ENCODE measurements around the gene DNAH17.
A peak's percentile ranks its signal among the peaks of the same experiment; 100 is the strongest.

Gene DNAH17

DNA sequence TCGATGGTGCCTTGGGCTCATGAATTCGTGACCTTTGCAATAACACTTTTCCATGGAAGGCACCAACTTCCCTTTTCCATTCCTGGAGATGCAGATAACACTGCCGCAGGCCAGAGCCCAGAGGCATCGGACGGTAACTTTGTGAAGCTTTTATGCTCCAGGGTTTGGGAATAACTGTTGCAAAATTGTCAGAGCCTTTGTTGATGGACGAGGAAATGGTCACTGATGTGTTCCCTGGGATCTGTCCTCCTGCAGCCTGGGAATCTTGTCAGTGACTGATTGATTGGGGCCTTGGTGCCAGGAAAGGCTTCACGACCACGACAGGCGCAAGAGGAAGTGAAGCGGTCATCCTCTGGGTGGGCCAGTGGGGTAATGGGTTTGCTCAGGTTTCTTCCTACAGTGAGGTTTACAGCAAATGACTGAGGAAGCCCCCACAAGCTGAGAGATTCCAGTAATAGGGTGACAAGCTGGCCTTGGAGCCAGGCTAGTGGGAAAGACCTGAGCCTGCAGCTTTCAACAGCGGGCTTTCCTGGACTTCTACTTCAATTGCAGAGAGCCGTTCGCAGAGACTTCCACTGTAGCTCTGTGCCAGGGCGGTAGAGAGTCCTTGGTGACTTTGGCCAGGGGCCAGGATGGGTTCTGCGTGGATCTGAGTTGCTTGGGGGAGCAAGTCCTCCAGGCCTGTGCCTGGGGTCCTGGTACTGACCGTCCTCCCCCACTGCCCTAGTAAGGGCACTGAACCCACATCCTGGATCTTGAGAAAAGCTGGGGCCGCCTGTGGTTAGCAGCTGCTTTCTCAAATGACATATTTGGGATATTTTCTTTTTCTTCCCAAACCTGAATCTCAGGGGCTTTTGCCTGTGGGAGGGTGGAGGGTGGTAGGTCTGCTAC, 161.1 kb downstream of the DNAH17 start:
- DNase-seq (ENCODE audit: low spot score) (no peak), FAIRE-seq (no peak)

GRCh38 chr17:78414178-78415162, 162.7 kb downstream of the DNAH17 start:
- no peak for DNase-seq (ENCODE audit: low spot score)
- FAIRE-seq: no peak

- DNase-seq (ENCODE audit: low spot score) (peak; percentile 32), FAIRE-seq (no peak)
These were observed 164.8 kb downstream of the DNAH17 start for GRCh38 chr17:78412403-78412802.

DNA sequence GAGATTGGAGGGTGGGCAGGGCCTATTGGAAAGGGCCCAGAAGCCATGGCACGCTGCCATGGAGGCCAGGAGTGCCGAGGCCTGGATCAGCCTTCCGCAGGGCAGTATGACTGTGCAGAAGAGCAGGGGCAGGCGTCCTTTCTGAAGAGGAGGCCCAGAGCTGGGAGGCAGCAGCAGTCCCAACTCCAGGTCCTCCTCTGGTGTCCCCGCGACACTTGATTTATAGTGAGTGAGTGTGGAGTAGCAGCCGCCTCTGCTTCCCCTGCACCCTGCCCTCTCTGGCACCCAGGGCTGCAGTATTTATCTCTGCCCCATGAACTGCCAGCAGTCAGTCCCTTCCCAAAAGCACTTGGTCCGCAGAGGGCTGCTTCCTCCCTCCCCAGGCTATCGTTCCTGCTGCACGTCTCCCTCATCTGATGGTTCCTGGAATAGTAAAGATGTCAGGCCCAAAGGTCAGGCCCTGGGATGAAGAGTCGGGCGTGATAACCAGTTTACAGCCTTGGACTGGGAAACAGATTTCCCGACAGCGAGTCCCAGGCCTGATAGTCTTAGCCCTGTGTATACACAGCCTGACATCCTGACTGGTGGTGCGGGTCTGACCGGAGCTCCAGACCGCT, 165.8 kb downstream of the DNAH17 start:
- no peak for DNase-seq (ENCODE audit: low spot score)
- no peak for FAIRE-seq

DNA sequence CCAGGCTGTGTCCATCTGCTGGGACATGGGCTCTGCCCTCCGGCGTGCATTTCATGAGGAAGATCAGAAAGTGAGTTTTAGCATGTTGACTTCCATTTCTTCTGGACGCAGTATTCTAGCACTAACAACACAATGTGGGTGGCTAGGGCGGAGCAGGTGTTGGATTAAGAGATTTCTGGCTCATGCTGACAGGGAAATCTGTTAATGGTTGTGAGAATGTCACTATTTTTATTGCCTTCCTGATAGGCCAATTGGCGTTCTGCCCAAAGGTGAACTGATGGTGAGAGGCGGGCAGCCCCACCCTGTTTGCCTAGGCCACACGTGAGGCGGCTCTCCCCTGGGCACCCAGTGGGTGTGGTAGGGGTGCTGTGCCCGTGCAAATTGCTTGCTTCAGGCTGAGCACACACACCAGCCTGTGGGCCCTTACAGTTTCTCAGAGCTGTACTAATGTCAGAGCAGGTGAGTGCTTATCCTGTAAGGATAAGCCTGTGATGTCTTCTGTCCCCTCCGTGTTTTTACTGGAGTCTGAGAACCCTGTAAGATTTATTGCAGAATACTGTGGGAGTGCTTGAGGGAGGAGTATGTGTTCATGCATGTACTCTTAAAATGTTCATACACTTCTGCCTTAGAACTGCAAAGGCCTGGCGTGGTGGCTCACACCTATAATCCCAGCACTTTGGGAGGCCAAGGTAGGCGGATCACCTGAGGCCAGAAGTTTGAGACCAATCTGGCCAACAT, 167.8 kb downstream of the DNAH17 start:
- FAIRE-seq (no peak), DNase-seq (ENCODE audit: low spot score) (no peak)

DNA sequence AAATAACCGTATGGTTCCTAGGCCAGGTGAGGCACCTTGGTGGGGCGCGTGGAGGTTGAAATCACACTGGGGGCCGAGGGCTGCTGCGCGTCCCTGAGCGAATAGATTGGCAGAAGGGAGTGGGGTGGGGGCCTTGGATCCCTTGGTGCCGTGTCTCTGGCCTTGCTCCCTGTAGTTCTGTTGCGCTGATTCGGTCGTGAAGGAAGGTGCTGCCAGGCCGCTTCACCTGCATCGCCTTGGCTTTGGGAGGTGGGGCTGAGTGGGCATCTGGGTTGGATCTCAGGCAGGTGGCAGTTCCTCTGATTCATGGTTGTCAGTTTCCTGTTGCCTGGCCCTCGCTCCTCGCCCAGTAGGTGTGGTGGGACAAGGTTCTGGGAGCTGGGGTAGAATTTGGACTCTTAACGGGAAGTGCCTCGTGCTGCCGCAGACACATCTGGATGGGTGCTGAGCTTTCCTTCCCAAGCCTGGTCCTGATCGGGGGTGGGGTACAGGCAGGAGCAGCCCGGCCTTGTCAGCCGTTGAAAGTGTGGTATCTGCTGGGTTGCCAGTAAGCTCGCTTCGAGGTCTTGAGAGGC, 168.6 kb downstream of the DNAH17 start:
- DNase-seq (ENCODE audit: low spot score) (no peak), FAIRE-seq (no peak)

DNA sequence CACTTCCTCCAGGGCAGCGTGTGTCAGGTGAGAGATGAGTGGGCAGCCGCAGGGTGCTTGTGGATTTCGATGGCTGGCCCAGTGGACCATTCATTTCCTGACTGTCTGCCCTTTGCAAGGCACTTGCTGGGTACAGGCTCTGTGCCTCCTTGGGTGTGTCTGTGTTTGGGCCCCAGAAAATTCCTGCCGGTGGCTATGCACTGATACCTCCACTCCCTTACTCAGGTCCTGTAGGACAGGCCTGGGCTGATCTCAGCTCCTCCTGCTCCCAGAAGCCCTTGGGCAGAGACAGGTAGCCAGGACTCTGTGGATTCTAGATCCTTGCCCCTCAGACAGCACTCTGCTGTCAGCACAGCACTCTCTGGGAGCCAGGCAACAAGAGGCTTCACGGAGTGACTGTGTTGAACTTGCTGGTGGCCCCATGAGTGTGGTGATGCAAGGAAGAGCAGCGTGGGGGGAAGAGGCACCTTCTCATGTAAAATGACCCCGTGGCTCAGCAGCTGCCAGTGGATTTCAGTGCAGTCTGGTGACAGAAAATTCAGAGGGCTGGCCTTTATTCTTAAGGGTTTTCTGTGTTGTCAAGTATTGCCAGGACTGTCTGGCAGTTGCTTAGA, 169.7 kb downstream of the DNAH17 start:
- FAIRE-seq: no peak
- no peak for DNase-seq (ENCODE audit: low spot score)

DNA sequence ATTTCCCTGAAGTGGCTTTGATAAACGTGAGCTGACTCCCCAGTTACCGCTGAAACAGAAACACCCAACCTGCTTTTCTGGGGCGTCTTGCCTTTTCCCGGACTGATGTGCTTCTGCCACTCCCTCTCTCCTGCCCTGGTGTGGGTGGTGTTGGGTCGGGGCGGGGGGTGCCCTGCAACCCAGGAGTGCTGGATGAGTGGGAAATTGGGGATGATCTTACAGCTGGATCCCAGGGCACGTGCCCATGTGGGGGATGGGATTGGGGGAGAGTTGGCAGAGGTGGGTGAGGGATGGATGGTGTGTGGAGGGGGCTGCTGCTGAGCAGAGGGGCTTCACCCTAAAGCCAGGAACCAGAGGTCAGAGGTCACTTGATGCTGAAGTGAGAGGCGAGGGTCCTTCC, 170.3 kb downstream of the DNAH17 start:
- DNase-seq (ENCODE audit: low spot score): no peak
- no peak for FAIRE-seq

- FAIRE-seq: no peak
These were observed 170.8 kb downstream of the DNAH17 start for GRCh38 chr17:78406396-78406795.

DNA sequence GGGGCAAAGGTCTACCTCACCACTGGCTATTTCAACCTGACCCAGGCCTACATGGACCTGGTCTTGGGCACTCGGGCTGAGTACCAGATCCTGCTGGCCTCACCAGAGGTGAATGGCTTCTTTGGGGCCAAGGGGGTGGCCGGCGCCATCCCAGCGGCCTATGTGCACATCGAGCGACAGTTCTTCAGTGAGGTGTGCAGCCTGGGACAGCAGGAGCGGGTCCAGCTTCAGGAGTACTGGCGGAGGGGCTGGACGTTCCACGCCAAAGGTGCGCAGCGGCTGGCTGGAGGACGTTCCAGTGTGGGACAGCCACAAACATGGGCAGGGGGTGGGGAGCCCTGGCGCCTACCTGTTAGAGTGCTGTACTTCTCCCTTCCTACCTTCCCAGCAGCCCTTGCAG, 173.4 kb downstream of the DNAH17 start:
- no peak for FAIRE-seq
- DNase-seq (ENCODE audit: low spot score): no peak

More at GRCh38 chr17:78406396-78406795, 170.8 kb downstream of the DNAH17 start:
- no peak for DNase-seq (ENCODE audit: low spot score)

GRCh38 chr17:78401891-78402290, 175.3 kb downstream of the DNAH17 start:
- DNase-seq (ENCODE audit: low spot score) (no peak), FAIRE-seq (no peak)

DNA sequence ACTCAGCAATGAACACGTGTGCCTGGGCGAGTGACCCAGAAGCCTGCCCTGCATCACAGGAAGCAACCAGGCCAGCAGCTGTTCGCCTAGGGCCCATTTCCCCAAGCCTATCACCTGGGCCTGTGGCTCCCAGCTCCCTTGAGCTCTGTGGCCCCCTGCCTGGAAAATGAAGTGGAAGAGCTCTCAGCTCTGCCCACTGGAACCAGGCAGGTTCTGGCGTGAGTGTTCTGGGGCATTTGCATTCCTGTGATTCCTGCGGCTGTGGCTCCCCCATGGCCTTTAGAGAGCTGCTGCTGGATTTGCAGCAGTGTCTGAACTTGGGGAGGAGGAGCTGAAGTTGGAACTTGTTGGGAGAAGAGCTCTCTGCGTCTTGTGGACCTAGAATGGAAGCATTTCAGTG, 175.9 kb downstream of the DNAH17 start:
- peak; percentile 33 for DNase-seq (ENCODE audit: low spot score)
- no peak for FAIRE-seq

DNA sequence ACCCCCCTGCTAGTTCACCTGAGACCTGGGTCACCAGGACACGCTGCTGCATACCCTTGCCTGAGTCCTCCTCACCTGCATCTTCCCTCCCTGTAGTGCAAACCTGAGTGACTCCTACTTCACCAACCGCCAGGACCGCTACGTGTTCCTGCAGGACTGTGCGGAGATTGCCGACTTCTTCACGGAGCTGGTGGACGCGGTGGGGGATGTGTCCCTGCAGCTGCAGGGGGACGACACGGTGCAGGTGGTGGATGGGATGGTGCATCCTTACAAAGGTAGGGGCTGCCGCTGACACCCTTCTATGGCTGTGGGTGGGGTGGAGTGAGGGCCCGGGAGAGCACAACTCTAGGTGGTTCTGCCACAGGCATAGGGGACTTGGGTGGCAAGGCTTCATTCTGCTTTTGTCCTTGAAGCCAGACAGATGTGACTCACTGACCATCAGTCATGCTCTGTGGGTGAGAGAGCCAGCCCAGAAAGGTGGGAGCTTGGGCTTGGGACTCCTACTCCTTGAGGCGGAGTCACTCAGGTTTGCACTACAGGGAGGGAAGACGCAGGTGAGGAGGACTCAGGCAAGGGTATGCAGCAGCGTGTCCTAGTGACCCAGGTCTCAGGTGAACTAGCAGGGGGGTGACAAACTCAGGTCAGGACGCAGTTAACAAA, 176.5 kb downstream of the DNAH17 start:
- FAIRE-seq (peak; percentile 78), DNase-seq (ENCODE audit: low spot score) (peak; percentile 60)

- no peak for DNase-seq (ENCODE audit: low spot score)
- no peak for FAIRE-seq
These were observed 177.5 kb downstream of the DNAH17 start for GRCh38 chr17:78399693-78400144.

- DNase-seq (ENCODE audit: low spot score): no peak
- FAIRE-seq: no peak
These were observed 178.0 kb downstream of the DNAH17 start for GRCh38 chr17:78399028-78399692.

DNA sequence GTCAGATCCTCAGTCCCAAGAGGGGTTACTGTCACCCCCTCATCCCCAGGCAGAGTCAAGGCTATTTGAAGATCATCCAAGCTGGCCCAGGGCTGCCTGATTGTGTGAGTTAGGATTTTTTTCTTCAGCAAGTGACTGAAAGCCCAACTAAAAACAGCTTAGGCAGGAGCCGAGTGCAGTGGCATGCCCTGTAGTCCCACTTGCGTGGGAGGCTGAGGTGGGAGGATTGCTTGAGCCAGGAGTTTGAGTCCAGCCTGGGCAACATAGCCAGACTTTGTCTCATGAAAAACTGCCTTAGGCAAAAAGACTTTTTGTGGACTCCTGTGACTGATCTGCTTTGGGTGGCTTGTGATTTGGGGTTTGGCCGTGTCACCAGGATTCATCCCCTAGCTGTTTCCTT, 178.8 kb downstream of the DNAH17 start:
- FAIRE-seq: no peak
- no peak for DNase-seq (ENCODE audit: low spot score)

DNA sequence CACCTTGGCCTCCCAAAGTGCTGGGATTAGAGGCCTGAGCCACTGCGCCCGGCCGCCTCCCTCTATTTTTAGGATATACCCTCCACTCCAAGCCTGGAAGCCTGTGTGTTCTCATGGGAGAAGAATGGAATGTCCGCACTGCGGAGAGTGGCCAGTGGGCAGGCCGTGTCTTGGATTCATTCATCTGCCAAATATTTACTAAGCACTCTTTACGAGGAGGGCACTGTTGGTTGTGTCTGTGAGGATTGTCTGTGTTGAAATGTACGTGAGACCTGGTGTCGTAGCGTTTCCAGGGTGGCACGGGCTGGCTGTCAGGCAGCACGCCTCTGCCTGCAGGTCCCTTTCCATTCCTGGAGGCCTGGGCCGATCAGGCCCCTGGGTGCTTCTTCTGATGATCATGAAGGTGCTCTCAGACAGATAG, 179.5 kb downstream of the DNAH17 start:
- FAIRE-seq (no peak), DNase-seq (ENCODE audit: low spot score) (no peak)

DNA sequence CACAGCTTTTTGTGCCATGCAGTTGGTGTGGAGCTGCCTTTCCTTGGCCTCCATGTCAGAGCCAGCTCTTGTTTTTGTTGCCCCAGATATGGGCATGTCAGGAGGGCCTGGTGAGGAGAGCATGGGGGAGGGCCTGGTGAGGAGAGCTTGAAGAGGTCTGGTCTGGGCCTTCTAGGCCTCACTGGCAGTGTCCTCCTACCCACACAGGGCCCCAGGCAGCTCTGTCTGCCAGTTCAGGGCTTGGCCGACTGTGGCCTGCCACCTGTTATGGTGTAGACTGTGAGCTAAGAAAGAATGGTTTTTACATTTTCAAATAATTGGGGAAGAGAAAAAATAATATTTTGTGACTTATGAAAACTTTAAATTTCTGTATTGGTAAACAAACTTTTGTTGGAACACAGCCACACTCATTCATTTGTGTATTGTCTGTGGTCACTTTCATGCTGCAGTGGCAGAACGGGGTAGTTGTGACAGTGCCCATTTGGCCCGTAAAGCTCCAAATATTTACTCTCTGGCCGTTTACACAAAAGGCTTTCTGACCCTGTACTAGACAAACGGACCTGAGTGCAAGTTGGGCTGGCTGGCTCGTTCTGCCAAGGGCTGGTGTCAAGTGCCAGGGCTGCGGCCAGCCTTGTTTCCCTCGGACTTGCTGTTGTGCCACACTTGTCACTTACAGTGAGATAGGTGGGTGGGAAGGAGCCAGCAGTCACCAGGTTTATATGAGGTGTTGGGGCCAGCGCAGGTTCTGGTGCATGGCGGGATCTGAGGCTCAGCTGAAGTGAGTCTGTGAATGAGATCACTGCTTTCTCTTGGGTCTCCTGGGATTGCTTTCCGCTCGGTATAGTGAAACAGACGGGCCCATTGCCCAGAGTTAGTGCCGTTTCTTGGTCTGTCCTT, 180.5 kb downstream of the DNAH17 start:
- FAIRE-seq: no peak

More for the DNA sequence above, 180.5 kb downstream of the DNAH17 start:
- DNase-seq (ENCODE audit: low spot score): no peak

All from RCC 7860 (cell line).